RWPE2 (cell line): ENCODE data around the gene INTS11.

Source experiments
- ATAC-seq: fragments of 200-7000 bp; cut with Tn5 transposase; 3 replicates; pipeline ENCODE4 v1.9.1; 2021; ENCODE audit warnings: low read depth
- DNase-seq: peaks from one replicate; pipeline ENCODE4 v3.0.0-alpha.2; 2020; ENCODE audit warnings: low spot score
- H3K27ac ChIP-seq: fragments of 450-650 bp; 2 replicates; pipeline ENCODE4 v1.5.1; 2017; ENCODE audit warnings: mild to moderate bottlenecking; ENCODE audit not compliant: poor library complexity, severe bottlenecking
- H3K27me3 ChIP-seq: fragments of 250-450 bp; sonication (Bioruptor Pico); 2 replicates; pipeline ENCODE4 v1.5.1; 2021; ENCODE audit warnings: mild to moderate bottlenecking, moderate library complexity; ENCODE audit not compliant: insufficient read depth, poor library complexity, severe bottlenecking
- H3K36me3 ChIP-seq: fragments of 250-450 bp; sonication (Bioruptor Pico); 2 replicates; pipeline ENCODE4 v1.5.1; 2020; ENCODE audit warnings: low read depth, mild to moderate bottlenecking, moderate library complexity
- H3K4me1 ChIP-seq: fragments of 250-450 bp; sonication (Bioruptor Pico); 2 replicates; pipeline ENCODE4 v1.5.1; 2021; ENCODE audit warnings: mild to moderate bottlenecking, moderate library complexity; ENCODE audit not compliant: insufficient read depth, poor library complexity, severe bottlenecking
- H3K4me3 ChIP-seq: fragments of 250-450 bp; sonication (Bioruptor Pico); 2 replicates; pipeline ENCODE4 v1.5.1; 2021; ENCODE audit warnings: mild to moderate bottlenecking, moderate library complexity; ENCODE audit not compliant: severe bottlenecking
- H3K9me3 ChIP-seq: fragments of 250-450 bp; sonication (Bioruptor Pico); 2 replicates; pipeline ENCODE4 v1.5.1; 2021; ENCODE audit warnings: mild to moderate bottlenecking, moderate library complexity; ENCODE audit not compliant: severe bottlenecking
- TF ChIP-seq, protein P1 (sequence below): fragments of 450-650 bp; IDR thresholded peaks from one replicate; pipeline ENCODE4 v1.5.1; 2017; ENCODE audit warnings: mild to moderate bottlenecking, moderate library complexity; ENCODE audit not compliant: poor library complexity, severe bottlenecking

The INTS11 gene

DNA sequence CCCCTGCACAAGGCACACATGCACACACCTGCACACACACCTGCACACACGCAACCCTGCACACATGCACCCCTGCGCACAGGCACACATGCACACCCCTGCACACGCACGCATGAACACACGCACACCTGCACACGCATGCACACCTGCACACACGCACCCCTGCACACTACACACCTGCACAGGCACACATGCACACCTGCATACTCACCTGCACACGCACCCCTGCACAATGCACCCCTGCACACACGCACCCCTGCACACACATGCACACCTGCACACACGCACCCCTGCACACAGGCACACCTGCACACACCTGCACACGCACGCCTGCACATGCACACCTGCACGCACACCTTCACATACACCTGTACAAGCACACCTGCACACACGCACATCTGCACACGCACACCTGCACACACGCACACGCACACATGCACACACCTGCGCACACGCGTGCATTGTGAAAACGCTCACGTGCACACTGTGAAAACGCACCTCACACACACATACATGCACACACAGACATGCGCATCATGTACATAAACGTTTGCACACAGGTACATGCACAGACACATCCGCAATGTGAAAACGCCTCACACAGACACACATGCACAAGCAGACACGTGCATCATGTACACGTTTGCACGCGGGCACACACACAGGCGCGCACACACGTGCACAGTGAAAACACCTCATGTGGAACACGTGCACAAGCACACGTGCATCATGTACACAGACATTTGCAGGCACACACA, 16.5 kb upstream of the INTS11 start:
- DNase-seq (no peak), ATAC-seq (no peak)
- TF ChIP-seq, protein P1, sequence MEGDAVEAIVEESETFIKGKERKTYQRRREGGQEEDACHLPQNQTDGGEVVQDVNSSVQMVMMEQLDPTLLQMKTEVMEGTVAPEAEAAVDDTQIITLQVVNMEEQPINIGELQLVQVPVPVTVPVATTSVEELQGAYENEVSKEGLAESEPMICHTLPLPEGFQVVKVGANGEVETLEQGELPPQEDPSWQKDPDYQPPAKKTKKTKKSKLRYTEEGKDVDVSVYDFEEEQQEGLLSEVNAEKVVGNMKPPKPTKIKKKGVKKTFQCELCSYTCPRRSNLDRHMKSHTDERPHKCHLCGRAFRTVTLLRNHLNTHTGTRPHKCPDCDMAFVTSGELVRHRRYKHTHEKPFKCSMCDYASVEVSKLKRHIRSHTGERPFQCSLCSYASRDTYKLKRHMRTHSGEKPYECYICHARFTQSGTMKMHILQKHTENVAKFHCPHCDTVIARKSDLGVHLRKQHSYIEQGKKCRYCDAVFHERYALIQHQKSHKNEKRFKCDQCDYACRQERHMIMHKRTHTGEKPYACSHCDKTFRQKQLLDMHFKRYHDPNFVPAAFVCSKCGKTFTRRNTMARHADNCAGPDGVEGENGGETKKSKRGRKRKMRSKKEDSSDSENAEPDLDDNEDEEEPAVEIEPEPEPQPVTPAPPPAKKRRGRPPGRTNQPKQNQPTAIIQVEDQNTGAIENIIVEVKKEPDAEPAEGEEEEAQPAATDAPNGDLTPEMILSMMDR, result no peak
- peaks cover 20% of the 10 kb centered on the region for H3K4me1 ChIP-seq
- H3K4me3 ChIP-seq, result no peak overlapping the region
- no peaks in the 10 kb centered on the region for H3K9me3 ChIP-seq
- no peak overlapping the region for H3K27ac ChIP-seq
- H3K27me3 ChIP-seq, result no peaks in the 10 kb centered on the region
- peaks cover 43% of the 10 kb centered on the region for H3K36me3 ChIP-seq

DNA sequence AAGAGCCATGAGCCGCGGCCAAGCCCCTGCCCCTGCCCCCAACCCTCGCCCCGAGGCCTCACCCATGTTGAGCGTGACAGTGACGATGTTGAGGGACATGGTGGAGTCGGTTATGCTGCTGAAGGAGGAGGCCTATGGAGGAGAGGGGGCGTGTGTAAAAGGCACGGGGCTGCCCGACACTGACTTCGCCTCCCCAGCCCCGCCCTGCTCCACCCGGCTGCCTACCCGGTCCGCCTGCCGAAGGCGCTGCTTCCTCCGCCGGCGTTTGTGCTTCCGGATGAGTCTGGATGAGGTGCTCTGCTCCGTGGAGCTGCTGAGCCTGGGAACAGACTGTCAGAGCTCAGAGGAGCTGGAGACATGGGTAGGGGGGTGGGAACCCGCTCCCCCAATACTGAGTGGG, 15.7 kb upstream of the INTS11 start:
- H3K9me3 ChIP-seq, result no peaks in the 10 kb centered on the region
- H3K4me1 ChIP-seq, result peaks cover 12% of the 10 kb centered on the region
- no peaks in the 10 kb centered on the region for H3K27me3 ChIP-seq
- DNase-seq, result no peak
- no peak overlapping the region for H3K27ac ChIP-seq
- no peak for ATAC-seq
- TF ChIP-seq, protein P1, result no peak
- H3K36me3 ChIP-seq, result peaks cover 46% of the 10 kb centered on the region
- H3K4me3 ChIP-seq, result no peak overlapping the region

DNA sequence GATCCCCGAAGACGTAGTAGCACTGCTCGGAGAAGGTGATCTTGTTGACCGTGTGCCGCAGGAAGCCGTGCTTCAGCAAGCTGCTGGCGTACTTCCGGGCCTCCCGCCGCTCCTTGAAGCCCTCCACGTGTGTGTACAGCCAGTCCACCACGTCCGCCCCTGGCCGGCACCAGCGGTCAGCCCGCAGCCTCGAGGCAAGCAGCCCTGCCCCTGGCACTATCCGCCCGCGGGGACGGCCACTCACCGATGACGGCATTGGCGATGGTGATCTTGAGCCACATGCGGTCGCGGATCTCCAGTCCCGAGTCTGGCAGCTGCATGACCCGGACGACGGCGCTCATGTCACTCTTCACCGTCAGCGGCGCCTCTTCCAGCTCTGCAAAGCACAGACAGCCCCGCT, 13.8 kb upstream of the INTS11 start:
- H3K4me3 ChIP-seq, result no peak overlapping the region
- no peaks in the 10 kb centered on the region for H3K4me1 ChIP-seq
- ATAC-seq, result no peak
- no peak overlapping the region for H3K27ac ChIP-seq
- no peaks in the 10 kb centered on the region for H3K9me3 ChIP-seq
- peaks cover 46% of the 10 kb centered on the region for H3K36me3 ChIP-seq
- H3K27me3 ChIP-seq, result no peaks in the 10 kb centered on the region
- TF ChIP-seq, protein P1, result no peak
- DNase-seq, result no peak

DNA sequence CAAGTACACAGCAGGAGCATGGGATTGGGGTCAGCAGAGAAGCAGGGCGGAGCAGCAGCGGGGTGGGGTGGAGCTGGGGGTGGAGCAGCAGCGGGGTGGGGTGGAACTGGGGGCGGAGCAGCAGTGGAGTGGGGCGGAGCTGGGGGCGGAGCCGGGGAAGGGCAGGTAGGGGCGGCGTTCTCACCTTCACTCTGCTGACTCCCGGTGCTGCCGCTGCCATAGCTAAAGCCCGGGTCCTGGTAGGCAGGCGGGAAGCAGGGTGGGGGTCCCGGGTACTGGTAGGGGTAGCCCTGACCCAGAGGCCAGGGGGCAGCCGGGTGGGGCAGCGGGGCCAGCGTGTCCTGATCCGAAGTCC, 13.3 kb upstream of the INTS11 start:
- TF ChIP-seq, protein P1, result no peak
- H3K27ac ChIP-seq, result no peak overlapping the region
- peaks cover 46% of the 10 kb centered on the region for H3K36me3 ChIP-seq
- H3K4me3 ChIP-seq, result no peak overlapping the region
- ATAC-seq, result peak; percentile 69
- no peaks in the 10 kb centered on the region for H3K27me3 ChIP-seq
- no peaks in the 10 kb centered on the region for H3K4me1 ChIP-seq
- no peak for DNase-seq
- no peaks in the 10 kb centered on the region for H3K9me3 ChIP-seq
